ENCODE results near the gene CEP112. TPM values are rescaled to one million over a fixed set of nuclear protein-coding genes. Genes with fewer than 3 reads are reported as not detected.

The CEP112 gene
- total and polyA plus RNA-seq, 2 of the 8 experiments (the other 6 are each of a cell fraction or from before 2014, with no cell fraction given), result 0.62 to 3.1 TPM

DNA sequence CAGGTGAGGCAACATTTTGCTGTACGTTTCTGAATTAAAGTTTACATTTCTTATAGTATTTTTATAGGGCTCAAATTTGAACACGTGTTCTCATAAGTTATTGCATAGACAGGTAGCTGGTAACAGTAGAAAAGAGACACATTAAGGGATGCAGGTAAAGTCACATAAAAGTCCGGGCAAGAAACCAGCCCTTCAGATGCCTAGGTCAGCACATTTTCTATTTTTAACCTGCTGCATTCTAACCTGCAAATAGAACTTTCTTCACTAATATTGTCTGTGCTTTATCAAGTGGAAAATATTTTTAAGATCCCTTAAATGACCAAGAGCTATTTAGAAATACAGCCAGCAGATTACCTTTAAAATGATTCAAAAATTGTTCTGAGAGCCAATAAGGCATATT is 323.1 kb downstream of the CEP112 start:
- CTCF ChIA-PET (ENCODE audit: partially characterized antibody), result interaction anchor here (0.6 kb wide), 1 partner anchor 1129 kb away, joined by 3 read pairs; no protein-coding TSS in a partner anchor
- 82% methylated on average over 3 of the region's 3 CpGs; no CpG with 5 or more reads in 1 of the 2 experiments for WGBS, 2 experiments (ENCODE audit: extremely low coverage in 1 of 2, insufficient coverage in 1 of 2, insufficient read length in 1 of 2, insufficient replicate concordance in 2 of 2, low coverage in 1 of 2, low lambda C conversion rate in 2 of 2, missing lambda C conversion rate in 1 of 2)
- no peak overlapping the region for H2BK12ac ChIP-seq (ENCODE audit: low read depth, low read length)
- no peak overlapping the region for H2AFZ ChIP-seq (ENCODE audit: low read length)
- no peaks in the 10 kb centered on the region for H4K20me1 ChIP-seq (replicated peaks in 1 of 2; ENCODE audit: control insufficient read depth in 1 of 2, insufficient read depth in 2 of 2, low read length in 2 of 2)
- H3K14ac ChIP-seq (ENCODE audit: insufficient read length), result no peak overlapping the region
- H3K79me2 ChIP-seq (ENCODE audit: control insufficient read depth in 1 of 2, insufficient read depth in 2 of 2, low read length in 2 of 2), result no peaks in the 10 kb centered on the region
- H3K4me2 ChIP-seq (ENCODE audit: insufficient read depth in 1 of 2, low read depth in 2 of 2, low read length in 2 of 2), result no peak overlapping the region
- H3K4me1 ChIP-seq (replicated peaks in 1 of 4; ENCODE audit: control insufficient read depth in 3 of 4, insufficient read depth in 4 of 4, low read length in 3 of 4), result no peaks in the 10 kb centered on the region
- no peak overlapping the region for H2BK15ac ChIP-seq (ENCODE audit: low read length)
- no peak overlapping the region for H3K18ac ChIP-seq (ENCODE audit: extremely low read depth, low read length)
- H3K4ac ChIP-seq (replicated peaks; ENCODE audit: insufficient read length, low read depth, low read length), result no peak overlapping the region
- TF ChIP-seq MAFK (IDR thresholded peaks at IDR 0.05; ENCODE audit: low read depth, low read length), result 0 out of 2 replicates have a peak, but pooled peaks have one; percentile 21
- no peak for TF ChIP-seq JUN (IDR thresholded peaks at IDR 0.05; ENCODE audit: low read depth, low read length)
- no peak overlapping the region for H2BK120ac ChIP-seq (replicated peaks; ENCODE audit: low read depth, low read length)
- H3K27me3 ChIP-seq (replicated peaks in 1 of 4; ENCODE audit: control insufficient read depth in 3 of 4, extremely low read depth in 1 of 4, insufficient read depth in 3 of 4, low read length in 3 of 4), result no peaks in the 10 kb centered on the region
- no peak overlapping the region for H3K27ac ChIP-seq (ENCODE audit: low read depth, low read length)
- H3K4me3 ChIP-seq (ENCODE audit: extremely low read depth in 1 of 4, insufficient read depth in 2 of 4, low read depth in 3 of 4, low read length in 4 of 4), result no peak overlapping the region
- DNase-seq (ENCODE audit: low read depth in 1 of 2, low spot score in 2 of 2) (no peak), FAIRE-seq (no peak)
- no peak overlapping the region for H3K23ac ChIP-seq (ENCODE audit: insufficient read length)
- no peak overlapping the region for H4K5ac ChIP-seq (ENCODE audit: insufficient read length, low read depth, low read length)
- H3K56ac ChIP-seq (replicated peaks; ENCODE audit: insufficient read length, low read depth, low read length), result no peak overlapping the region
- H3K36me3 ChIP-seq (ENCODE audit: control insufficient read depth in 2 of 4, insufficient read depth in 4 of 4, low read length in 3 of 4), result no peaks in the 10 kb centered on the region
- no peak overlapping the region for H4K91ac ChIP-seq (replicated peaks; ENCODE audit: insufficient read length, low read length)
- peaks cover 0 to 18% of the 10 kb centered on the region in 2 experiments; a peak in 2 of 4 replicates for H3K9me3 ChIP-seq (ENCODE audit: insufficient read depth in 2 of 2, low read depth in 1 of 2, low read length in 1 of 2)
- H3K79me1 ChIP-seq (ENCODE audit: low read depth, low read length), result no peaks in the 10 kb centered on the region
- no peak overlapping the region for H2BK5ac ChIP-seq (ENCODE audit: low read depth, low read length)
- no peak overlapping the region for H2AK5ac ChIP-seq (ENCODE audit: low read depth, low read length)
- POLR2A ChIA-PET (ENCODE audit: partially characterized antibody), result no interaction called here
- no peak overlapping the region for H4K8ac ChIP-seq (ENCODE audit: extremely low read depth, insufficient read depth, low read length)
- no peak overlapping the region for H3K9ac ChIP-seq (replicated peaks in 1 of 4; ENCODE audit: extremely low read depth in 1 of 4, low read depth in 3 of 4, low read length in 3 of 4)
- H2BK20ac ChIP-seq (ENCODE audit: low read length), result no peak overlapping the region
- no peaks in the 10 kb centered on the region for H3K23me2 ChIP-seq (ENCODE audit: low read depth, low read length)

All from H1 (cell line).